SU-DHL-6 (cell line): ENCODE measurements around the gene HK1.
"Not testable (repeated sequence)": the region's sequence is repeated elsewhere in the genome, so short reads cannot be mapped to it uniquely, and the experiment has no call there.

ENCODE experiments used
- H2AFZ ChIP-seq: fragments of 200-600 bp; sonication (generic); 2 replicates; pipeline ENCODE4 v1.6.1; 2014; ENCODE audit warnings: low read depth, mild to moderate bottlenecking, moderate library complexity, mixed read lengths, antibody characterized with exemption, low read length; ENCODE audit not compliant: severe bottlenecking
- H3F3A ChIP-seq: fragments of 200-600 bp; shearing (Covaris generic); 2 replicates; pipeline ENCODE4 v1.6.0; 2016; ENCODE audit warnings: antibody characterized with exemption, mild to moderate bottlenecking; ENCODE audit not compliant: insufficient read depth
- H3K27ac ChIP-seq: fragments of 200-600 bp; sonication (generic); 2 replicates; pipeline ENCODE4 v1.5.1; 2016; ENCODE audit warnings: low read depth, mild to moderate bottlenecking, low read length, moderate library complexity, mixed read lengths
- H3K27me3 ChIP-seq: fragments of 200-600 bp; sonication (generic), shearing (Covaris generic); 2 replicates; pipeline ENCODE4 v1.6.0; 2014; ENCODE audit warnings: mild to moderate bottlenecking, low read length
- H3K36me3 ChIP-seq: fragments of 200-600 bp; sonication (generic); 2 replicates; pipeline ENCODE4 v1.6.1; 2014; ENCODE audit warnings: mild to moderate bottlenecking, low read length, mixed read lengths
- H3K4me2 ChIP-seq: fragments of 300-600, 200-600 bp; shearing (Covaris generic), sonication (generic); 2 replicates; pipeline ENCODE4 v1.6.0; 2014; ENCODE audit warnings: low read length, low read depth, mild to moderate bottlenecking; ENCODE audit not compliant: poor library complexity, severe bottlenecking
- H3K4me3 ChIP-seq: fragments of 200-600 bp; sonication (generic); 2 replicates; pipeline ENCODE4 v1.5.1; 2014; ENCODE audit warnings: antibody characterized with exemption, low read length, mild to moderate bottlenecking, mixed read lengths; ENCODE audit not compliant: insufficient read depth, poor library complexity, severe bottlenecking
- H3K79me2 ChIP-seq: fragments of 200-600 bp; sonication (generic); 2 replicates; pipeline ENCODE4 v1.6.1; 2014; ENCODE audit warnings: mild to moderate bottlenecking, low read length, moderate library complexity; ENCODE audit not compliant: insufficient read depth
- H3K9ac ChIP-seq: fragments of 200-600 bp; sonication (generic); 2 replicates; pipeline ENCODE4 v1.7.0; 2014; ENCODE audit warnings: mild to moderate bottlenecking, low read length
- H3K9me2 ChIP-seq: fragments of 200-600 bp; sonication (generic); replicated peaks from 2 replicates; pipeline ENCODE4 v1.6.1; 2014; ENCODE audit warnings: low read length; ENCODE audit not compliant: insufficient read depth
- H3K9me3 ChIP-seq: fragments of 200-600 bp; sonication (generic); 2 replicates; pipeline ENCODE4 v1.6.1; 2014; ENCODE audit warnings: low read length, mixed read lengths; ENCODE audit not compliant: insufficient read depth
- H4K20me1 ChIP-seq: fragments of 200-600 bp; sonication (generic); 2 replicates; pipeline ENCODE4 v1.6.1; 2014; ENCODE audit warnings: low read depth, mild to moderate bottlenecking, antibody characterized with exemption, low read length, moderate library complexity, mixed read lengths
- EZH2phosphoT487 ChIP-seq: fragments of 200-600 bp; sonication (generic), shearing (Covaris generic); conservative IDR thresholded peaks from 2 replicates; pipeline ENCODE4 v1.6.1; 2018; ENCODE audit warnings: mild to moderate bottlenecking, antibody characterized with exemption, low read length, moderate library complexity, mixed read lengths
- TF ChIP-seq, protein P1 (sequence below): fragments of 200-600 bp; sonication (generic); IDR thresholded peaks from one replicate; pipeline ENCODE4 v1.5.1; 2017; ENCODE audit warnings: antibody characterized with exemption, mild to moderate bottlenecking, low read length, moderate library complexity; ENCODE audit not compliant: insufficient read depth, poor library complexity, severe bottlenecking

HK1 gene

DNA sequence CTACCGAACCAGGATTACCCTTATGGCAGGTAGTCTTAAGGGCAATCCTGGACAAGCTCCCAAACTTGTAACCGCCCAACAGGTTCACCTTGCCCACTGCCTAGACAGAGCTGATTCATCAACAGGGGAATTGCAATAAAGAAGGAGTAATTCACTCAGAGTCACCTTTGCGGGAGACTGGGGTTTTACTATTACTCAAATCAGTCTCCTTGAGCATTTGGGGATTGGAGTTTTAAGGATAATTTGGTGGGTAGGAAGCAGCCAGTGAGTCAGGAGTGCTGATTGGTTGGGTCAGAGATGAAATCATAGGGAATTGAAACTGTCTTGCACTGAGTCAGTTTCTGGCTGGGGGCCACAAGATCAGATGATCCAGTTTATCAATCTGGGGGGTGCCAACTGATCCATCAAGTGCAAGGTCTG, 25.3 kb downstream of the HK1 start:
- H3K9me2 ChIP-seq = no peaks in the 10 kb centered on the region
- no peaks in the 10 kb centered on the region for H4K20me1 ChIP-seq
- H3K79me2 ChIP-seq = no peaks in the 10 kb centered on the region
- no peak overlapping the region for H3K4me3 ChIP-seq
- H3K9ac ChIP-seq = no peak overlapping the region
- no peaks in the 10 kb centered on the region for H3F3A ChIP-seq
- H3K27ac ChIP-seq = no peak overlapping the region
- no peak overlapping the region for H2AFZ ChIP-seq
- no peaks in the 10 kb centered on the region for H3K36me3 ChIP-seq
- no peaks in the 10 kb centered on the region for H3K27me3 ChIP-seq
- TF ChIP-seq, protein P1, sequence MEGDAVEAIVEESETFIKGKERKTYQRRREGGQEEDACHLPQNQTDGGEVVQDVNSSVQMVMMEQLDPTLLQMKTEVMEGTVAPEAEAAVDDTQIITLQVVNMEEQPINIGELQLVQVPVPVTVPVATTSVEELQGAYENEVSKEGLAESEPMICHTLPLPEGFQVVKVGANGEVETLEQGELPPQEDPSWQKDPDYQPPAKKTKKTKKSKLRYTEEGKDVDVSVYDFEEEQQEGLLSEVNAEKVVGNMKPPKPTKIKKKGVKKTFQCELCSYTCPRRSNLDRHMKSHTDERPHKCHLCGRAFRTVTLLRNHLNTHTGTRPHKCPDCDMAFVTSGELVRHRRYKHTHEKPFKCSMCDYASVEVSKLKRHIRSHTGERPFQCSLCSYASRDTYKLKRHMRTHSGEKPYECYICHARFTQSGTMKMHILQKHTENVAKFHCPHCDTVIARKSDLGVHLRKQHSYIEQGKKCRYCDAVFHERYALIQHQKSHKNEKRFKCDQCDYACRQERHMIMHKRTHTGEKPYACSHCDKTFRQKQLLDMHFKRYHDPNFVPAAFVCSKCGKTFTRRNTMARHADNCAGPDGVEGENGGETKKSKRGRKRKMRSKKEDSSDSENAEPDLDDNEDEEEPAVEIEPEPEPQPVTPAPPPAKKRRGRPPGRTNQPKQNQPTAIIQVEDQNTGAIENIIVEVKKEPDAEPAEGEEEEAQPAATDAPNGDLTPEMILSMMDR = no peak
- no peak for TF ChIP-seq EZH2phosphoT487
- no peak overlapping the region for H3K4me2 ChIP-seq
- no peaks in the 10 kb centered on the region for H3K9me3 ChIP-seq

DNA sequence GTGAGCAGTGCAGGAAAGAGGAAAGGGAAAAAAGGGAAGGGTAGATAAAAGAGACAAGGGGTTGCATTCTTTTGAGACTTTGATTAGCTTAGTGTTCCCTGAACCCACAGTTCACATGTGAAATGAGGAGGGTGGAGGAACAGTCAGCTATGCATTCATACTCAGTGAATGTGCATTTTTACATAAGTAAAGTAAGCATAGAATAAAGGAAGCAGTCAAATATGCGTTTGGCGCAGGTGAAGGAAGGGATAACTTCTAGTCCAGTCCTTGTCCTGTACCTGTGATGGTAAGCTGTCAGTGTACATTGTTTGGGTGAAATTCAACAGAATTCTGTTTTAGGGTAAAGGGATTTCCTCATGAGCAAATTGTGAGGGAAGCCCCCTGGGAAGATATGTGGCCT, 28.1 kb downstream of the HK1 start:
- H3K79me2 ChIP-seq = no peaks in the 10 kb centered on the region
- TF ChIP-seq, protein P1 = no peak
- TF ChIP-seq EZH2phosphoT487 = no peak
- H4K20me1 ChIP-seq = no peaks in the 10 kb centered on the region
- H3K4me2 ChIP-seq = no peak overlapping the region
- no peaks in the 10 kb centered on the region for H3K27me3 ChIP-seq
- H3K36me3 ChIP-seq = no peaks in the 10 kb centered on the region
- H3K27ac ChIP-seq = no peak overlapping the region
- H3K9me3 ChIP-seq = no peaks in the 10 kb centered on the region
- no peaks in the 10 kb centered on the region for H3F3A ChIP-seq
- H3K4me3 ChIP-seq = no peak overlapping the region
- no peak overlapping the region for H3K9ac ChIP-seq
- no peaks in the 10 kb centered on the region for H3K9me2 ChIP-seq
- no peak overlapping the region for H2AFZ ChIP-seq

DNA sequence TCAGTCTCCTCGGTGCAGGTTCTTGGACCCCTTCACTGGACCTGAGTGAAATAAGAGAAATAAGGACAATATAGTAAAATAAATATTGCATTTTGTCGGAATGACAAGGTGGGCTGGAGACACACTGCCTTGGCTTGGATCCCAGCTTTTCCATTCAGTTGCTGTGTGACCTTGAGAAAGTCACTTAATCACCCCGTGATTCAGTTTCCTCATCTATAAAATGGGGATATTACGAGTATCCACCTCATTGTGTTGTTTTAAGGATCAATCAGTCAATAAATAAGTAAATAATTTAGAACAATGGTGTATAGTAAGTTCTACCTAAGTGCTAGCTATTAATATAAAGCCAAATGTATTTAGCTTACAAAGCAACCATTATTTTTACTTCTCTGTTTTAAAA, 29.1 kb downstream of the HK1 start:
- H3K9ac ChIP-seq = no peak overlapping the region
- H3K27ac ChIP-seq = no peak overlapping the region
- no peak overlapping the region for H2AFZ ChIP-seq
- no peaks in the 10 kb centered on the region for H3K27me3 ChIP-seq
- no peaks in the 10 kb centered on the region for H3K79me2 ChIP-seq
- no peaks in the 10 kb centered on the region for H3F3A ChIP-seq
- H3K9me3 ChIP-seq = no peaks in the 10 kb centered on the region
- no peaks in the 10 kb centered on the region for H3K36me3 ChIP-seq
- H3K4me2 ChIP-seq = no peak overlapping the region
- no peaks in the 10 kb centered on the region for H3K9me2 ChIP-seq
- TF ChIP-seq, protein P1 = no peak
- no peak for TF ChIP-seq EZH2phosphoT487
- H3K4me3 ChIP-seq = no peak overlapping the region
- H4K20me1 ChIP-seq = no peaks in the 10 kb centered on the region

DNA sequence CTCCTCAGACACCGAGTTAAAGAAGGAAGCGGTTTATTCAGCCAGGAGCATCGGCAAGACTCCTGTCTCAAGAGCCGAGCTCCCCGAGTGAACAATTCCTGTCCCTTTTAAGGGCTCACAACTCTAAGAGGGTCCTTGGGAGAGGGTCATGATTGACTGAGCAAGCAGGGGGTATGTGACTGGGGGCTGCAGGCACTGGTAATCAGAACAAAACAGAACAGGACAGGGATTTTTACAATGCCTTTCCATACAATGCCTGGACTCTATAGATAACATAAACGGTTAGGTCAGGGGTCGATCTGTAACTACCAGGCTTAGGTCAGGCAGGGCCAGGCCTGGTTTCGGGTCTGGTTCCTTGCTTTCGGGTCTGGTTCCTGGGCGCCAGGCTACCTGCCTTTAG, 30.0 kb downstream of the HK1 start:
- H3K9me2 ChIP-seq, H3K36me3 ChIP-seq, H3K27me3 ChIP-seq, H2AFZ ChIP-seq, H3K4me3 ChIP-seq, H3K79me2 ChIP-seq, H3K9me3 ChIP-seq, H4K20me1 ChIP-seq, H3K9ac ChIP-seq, H3K27ac ChIP-seq, H3F3A ChIP-seq, H3K4me2 ChIP-seq: not testable (repeated sequence)
